ENCODE measurements around the gene GATAD1.
"Not testable (repeated sequence)": the region's sequence is repeated elsewhere in the genome, so short reads cannot be mapped to it uniquely, and the experiment has no call there.

- not testable (repeated sequence) for TF ChIP-seq YY1 (IDR thresholded peaks at IDR 0.05; ENCODE audit: insufficient read depth, insufficient read length); ZNF274 (IDR thresholded peaks at IDR 0.05; ENCODE audit: low read depth, low read length)
Observed at GRCh38 chr7:92484226-92484625, 36.9 kb downstream of the GATAD1 start.

Measured in NT2/D1 (cell line).